ENCODE data around the gene SMIM23. TPM values are rescaled to one million over a fixed set of nuclear protein-coding genes. Genes with fewer than 3 reads are reported as not detected.

SMIM23 gene
- polyA plus RNA-seq, 3 donors: not detected

DNA sequence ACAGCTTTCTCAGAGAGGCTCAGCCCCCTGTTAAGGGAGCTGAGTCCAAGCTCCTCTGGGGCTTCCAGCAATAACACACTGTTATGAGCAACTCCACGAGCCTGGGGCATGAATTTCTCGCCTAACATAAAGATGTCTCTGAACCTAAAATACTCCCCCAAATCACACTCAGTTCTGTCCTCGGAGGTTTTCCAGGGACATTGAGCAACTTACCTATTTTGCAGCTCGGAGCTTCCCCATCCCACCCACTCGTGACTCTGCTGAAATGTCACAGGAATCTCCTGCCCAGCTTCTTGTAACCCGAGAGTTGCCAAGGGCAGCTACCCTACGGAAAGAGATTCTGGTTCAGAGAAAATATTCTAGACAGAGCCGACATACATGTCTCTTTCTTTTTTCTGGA is 47.1 kb upstream of the SMIM23 start:
- Histone ChIP-seq H3K9ac (ENCODE audit: insufficient read depth, low read length, poor library complexity, severe bottlenecking) (no peak overlapping the region), H3K4me2 (replicated peaks; ENCODE audit: extremely low read depth, low read length, poor library complexity, severe bottlenecking) (no peak overlapping the region), H3K27ac (ENCODE audit: low read depth in 1 of 2, low read length in 2 of 2) (no peak overlapping the region), H3K4me3 (replicated peaks in 1 of 3; ENCODE audit: low read depth in 2 of 3, low read length in 3 of 3) (no peak overlapping the region), H3K27me3 (ENCODE audit: control insufficient read depth in 2 of 2, insufficient read depth in 2 of 2, low read length in 2 of 2) (no peaks in the 10 kb centered on the region), H2AFZ (ENCODE audit: insufficient read depth, low read depth, low read length, poor library complexity, severe bottlenecking) (no peak overlapping the region), H3K79me2 (ENCODE audit: insufficient read depth, low read length) (no peaks in the 10 kb centered on the region), H4K20me1 (ENCODE audit: insufficient read depth, low read length) (no peaks in the 10 kb centered on the region), H3K36me3 (replicated peaks in 1 of 2; ENCODE audit: control insufficient read depth in 1 of 2, insufficient read depth in 2 of 2, low read length in 2 of 2) (no peaks in the 10 kb centered on the region), H3K9me3 (replicated peaks in 1 of 2; ENCODE audit: control insufficient read depth in 1 of 2, insufficient read depth in 1 of 2, low read length in 2 of 2) (no peaks in the 10 kb centered on the region), H3K4me1 (ENCODE audit: control insufficient read depth in 1 of 2, insufficient read depth in 2 of 2, low read length in 2 of 2) (no peaks in the 10 kb centered on the region)
- TF ChIP-seq, protein P1, sequence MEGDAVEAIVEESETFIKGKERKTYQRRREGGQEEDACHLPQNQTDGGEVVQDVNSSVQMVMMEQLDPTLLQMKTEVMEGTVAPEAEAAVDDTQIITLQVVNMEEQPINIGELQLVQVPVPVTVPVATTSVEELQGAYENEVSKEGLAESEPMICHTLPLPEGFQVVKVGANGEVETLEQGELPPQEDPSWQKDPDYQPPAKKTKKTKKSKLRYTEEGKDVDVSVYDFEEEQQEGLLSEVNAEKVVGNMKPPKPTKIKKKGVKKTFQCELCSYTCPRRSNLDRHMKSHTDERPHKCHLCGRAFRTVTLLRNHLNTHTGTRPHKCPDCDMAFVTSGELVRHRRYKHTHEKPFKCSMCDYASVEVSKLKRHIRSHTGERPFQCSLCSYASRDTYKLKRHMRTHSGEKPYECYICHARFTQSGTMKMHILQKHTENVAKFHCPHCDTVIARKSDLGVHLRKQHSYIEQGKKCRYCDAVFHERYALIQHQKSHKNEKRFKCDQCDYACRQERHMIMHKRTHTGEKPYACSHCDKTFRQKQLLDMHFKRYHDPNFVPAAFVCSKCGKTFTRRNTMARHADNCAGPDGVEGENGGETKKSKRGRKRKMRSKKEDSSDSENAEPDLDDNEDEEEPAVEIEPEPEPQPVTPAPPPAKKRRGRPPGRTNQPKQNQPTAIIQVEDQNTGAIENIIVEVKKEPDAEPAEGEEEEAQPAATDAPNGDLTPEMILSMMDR (IDR thresholded peaks at IDR 0.05): no peak
- Mint-ChIP-seq H3K36me3 (no peaks in the 10 kb centered on the region), H3K4me1 (peaks cover 5% of the 10 kb centered on the region), H3K9me3 (peaks cover 0 to 6% (median 0%) of the 10 kb centered on the region in 7 donors), H3K4me3 (no peak overlapping the region), H3K27me3 (ENCODE audit: low read depth in 3 of 3) (peaks cover 2 to 4% (median 2%) of the 10 kb centered on the region in 3 donors), H3K27ac (no peak overlapping the region)
- DNase-seq: no peak
- intact Hi-C loops (cut with micrococcal nuclease): no loop called here
- WGBS (ENCODE audit: insufficient coverage): 90% methylated on average over 6 of the region's 8 CpGs

DNA sequence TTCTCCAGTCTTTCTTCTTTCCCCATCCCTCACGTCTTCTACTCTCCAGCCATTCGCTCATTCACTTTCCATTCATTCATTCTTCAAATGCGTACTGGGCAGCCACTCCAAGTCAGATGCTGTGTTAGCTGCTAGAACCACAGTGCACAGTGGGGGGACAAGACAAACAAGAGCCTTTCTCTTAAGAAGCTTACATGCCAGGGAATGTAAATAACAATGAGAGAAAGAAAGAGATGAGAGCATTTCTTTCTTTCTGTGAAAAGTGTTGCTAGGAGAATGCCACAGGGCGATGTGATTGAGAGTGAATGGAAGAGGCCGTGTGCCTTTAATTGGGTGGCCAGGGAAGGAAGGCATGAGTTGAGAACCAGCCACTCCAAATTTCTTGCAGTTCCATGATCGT is 46.3 kb upstream of the SMIM23 start:
- intact Hi-C loops (cut with micrococcal nuclease): no loop called here
- no peak overlapping the region for H3K9ac ChIP-seq (ENCODE audit: insufficient read depth, low read length, poor library complexity, severe bottlenecking)
- H3K27me3 Mint-ChIP-seq (ENCODE audit: low read depth in 3 of 3): peaks cover 2 to 5% (median 2%) of the 10 kb centered on the region in 3 donors
- no peaks in the 10 kb centered on the region for H3K4me1 ChIP-seq (ENCODE audit: control insufficient read depth in 1 of 2, insufficient read depth in 2 of 2, low read length in 2 of 2)
- H3K4me3 ChIP-seq (replicated peaks in 1 of 3; ENCODE audit: low read depth in 2 of 3, low read length in 3 of 3): no peak overlapping the region
- H3K4me3 Mint-ChIP-seq: no peak overlapping the region
- H3K27me3 ChIP-seq (ENCODE audit: control insufficient read depth in 2 of 2, insufficient read depth in 2 of 2, low read length in 2 of 2): no peaks in the 10 kb centered on the region
- no peak for DNase-seq
- H3K27ac Mint-ChIP-seq: no peak overlapping the region
- H3K4me1 Mint-ChIP-seq: peaks cover 5% of the 10 kb centered on the region
- TF ChIP-seq, protein P1 (IDR thresholded peaks at IDR 0.05): no peak
- no peaks in the 10 kb centered on the region for H3K36me3 ChIP-seq (replicated peaks in 1 of 2; ENCODE audit: control insufficient read depth in 1 of 2, insufficient read depth in 2 of 2, low read length in 2 of 2)
- H3K27ac ChIP-seq (ENCODE audit: low read depth in 1 of 2, low read length in 2 of 2): no peak overlapping the region
- no peaks in the 10 kb centered on the region for H3K79me2 ChIP-seq (ENCODE audit: insufficient read depth, low read length)
- H4K20me1 ChIP-seq (ENCODE audit: insufficient read depth, low read length): no peaks in the 10 kb centered on the region
- H3K4me2 ChIP-seq (replicated peaks; ENCODE audit: extremely low read depth, low read length, poor library complexity, severe bottlenecking): no peak overlapping the region
- no peaks in the 10 kb centered on the region for H3K9me3 ChIP-seq (replicated peaks in 1 of 2; ENCODE audit: control insufficient read depth in 1 of 2, insufficient read depth in 1 of 2, low read length in 2 of 2)
- no peak overlapping the region for H2AFZ ChIP-seq (ENCODE audit: insufficient read depth, low read depth, low read length, poor library complexity, severe bottlenecking)
- WGBS (ENCODE audit: insufficient coverage): 96% methylated on average over 3 of the region's 6 CpGs
- H3K36me3 Mint-ChIP-seq: no peaks in the 10 kb centered on the region
- peaks cover 0 to 6% (median 0%) of the 10 kb centered on the region in 7 donors for H3K9me3 Mint-ChIP-seq
